ENCODE data around the gene KPRP.

The KPRP gene

DNA sequence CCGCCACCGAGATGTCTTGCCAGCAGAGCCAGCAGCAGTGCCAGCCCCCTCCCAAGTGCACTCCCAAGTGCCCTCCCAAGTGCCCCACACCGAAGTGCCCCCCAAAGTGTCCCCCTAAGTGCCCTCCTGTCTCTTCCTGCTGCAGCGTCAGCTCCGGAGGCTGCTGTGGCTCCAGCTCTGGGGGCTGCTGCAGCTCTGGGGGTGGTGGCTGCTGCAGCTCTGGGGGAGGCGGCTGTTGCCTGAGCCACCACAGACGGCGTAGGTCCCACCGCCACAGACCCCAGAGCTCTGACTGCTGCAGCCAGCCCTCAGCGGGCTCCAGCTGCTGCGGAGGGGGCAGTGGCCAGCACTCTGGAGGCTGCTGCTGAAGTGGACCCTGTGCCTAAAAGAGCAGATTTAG, 18.5 kb downstream of the KPRP start:
- no peak for DNase-seq

DNA sequence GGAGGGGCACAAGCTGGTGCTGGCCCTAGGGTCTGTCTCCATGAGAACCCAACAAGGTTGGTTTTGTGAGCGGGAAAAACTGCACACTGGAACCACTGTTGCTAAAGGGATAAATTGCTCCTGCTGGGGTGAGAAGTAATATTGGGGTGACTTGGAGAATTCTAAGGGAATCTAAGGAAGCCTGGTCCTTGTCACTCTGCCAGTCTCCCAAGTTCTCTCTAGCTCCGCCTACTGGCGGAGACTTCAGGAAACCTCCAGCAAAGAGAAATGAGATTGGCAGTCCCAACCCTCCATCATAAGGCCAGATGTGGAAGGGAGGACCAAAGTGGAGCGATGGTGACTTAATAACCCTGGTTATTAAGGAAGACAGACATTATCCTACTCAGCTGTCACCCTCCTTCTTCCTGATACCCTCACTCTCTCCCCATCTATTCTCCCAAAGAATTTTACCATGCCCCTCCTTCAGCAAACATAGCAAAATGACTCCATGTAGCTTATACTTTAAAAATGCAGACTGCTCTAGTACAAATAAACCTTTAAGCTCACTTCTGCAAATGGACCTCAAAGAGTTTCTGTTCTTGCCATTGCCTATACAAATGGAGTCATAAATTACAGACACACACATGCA, 19.8 kb downstream of the KPRP start:
- DNase-seq, result no peak

DNA sequence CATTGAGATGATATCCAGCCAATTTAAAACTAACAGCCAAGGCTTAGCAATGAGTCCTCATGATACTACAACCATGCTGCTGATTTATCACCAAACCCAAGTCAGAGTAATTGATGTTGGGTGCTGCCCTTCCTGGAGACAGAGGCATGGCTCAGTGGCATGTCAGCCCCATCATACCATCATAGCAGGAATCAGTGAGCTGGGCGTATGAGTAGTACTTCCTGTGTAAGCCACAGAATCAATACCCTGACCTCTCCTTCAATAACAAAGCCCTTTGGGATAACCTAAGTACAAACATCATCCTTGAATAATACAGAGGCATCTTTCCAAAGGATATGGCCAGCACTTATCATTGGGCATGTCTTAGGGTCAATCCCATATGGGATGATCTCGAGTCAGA, 25.3 kb downstream of the KPRP start:
- DNase-seq, result no peak

DNA sequence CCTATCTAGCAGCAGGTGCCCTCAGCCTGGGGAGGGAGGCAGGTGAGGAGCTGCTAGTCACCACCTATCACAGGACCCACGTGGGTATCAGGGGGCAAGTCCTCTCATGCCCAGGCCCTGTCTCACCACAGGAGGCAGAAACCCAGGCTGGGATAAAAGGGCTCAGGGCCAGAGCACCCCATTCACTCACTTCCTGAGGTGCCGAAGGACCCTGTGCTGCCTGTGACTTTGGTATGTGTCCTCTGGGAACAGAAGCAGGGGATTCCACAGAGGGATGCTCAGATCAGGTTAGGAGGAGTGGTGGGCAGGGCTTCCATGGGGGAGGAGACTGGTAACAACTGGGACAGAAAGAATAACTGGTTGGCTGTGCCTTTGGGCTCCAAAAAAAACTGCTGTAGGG, 28.3 kb downstream of the KPRP start, which contains the start of gene LCE1E:
LCE1E (plus strand) TSS at position 181 of the 400 bp plus-strand sequence. CDS start 1,043 bp downstream, outside the sequence.
- no peak for DNase-seq

DNA sequence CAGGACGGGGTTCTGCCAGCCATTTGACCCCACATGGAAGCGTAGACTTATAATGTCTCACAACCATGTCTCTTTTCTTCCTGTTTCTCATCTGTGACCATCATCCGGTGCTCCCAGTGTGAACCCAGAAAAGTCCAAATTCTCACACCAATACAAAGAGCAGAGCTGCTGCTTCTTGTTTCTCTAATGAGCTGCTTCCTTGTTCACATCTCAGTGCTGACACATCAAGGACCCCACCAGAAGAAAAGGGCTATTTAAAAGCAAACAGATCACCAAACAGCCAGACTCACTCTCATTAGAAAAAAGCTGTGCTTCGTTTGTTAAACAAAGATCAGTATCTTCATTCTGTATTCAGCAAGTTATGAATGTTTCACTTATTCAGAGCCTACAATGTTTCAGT, 37.9 kb downstream of the KPRP start:
- DNase-seq, result no peak

DNA sequence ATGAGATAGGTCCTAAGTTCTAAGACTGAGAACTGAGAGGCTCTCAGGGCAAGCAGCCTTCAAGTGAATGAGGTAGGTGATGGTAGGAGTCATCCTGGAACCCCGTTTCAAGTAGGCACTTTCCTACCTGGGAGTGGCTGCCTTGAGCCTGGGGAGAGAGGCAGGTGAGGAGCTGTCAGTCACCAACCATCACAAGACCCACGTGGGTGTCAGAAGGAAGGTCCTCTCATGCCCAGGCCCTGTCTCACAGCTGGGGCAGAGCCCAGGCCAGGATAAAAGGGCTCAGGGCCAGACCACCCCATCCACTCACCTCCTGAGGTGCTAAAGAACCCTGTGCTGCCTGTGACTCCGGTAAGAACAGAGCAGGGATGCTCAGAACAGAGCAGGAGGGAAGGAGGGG, 38.6 kb downstream of the KPRP start, which contains the start of gene LCE1D:
LCE1D (plus strand) TSS at position 301 of the 400 bp plus-strand sequence. CDS start 1,074 bp downstream, outside the sequence.
- DNase-seq, result no peak

DNA sequence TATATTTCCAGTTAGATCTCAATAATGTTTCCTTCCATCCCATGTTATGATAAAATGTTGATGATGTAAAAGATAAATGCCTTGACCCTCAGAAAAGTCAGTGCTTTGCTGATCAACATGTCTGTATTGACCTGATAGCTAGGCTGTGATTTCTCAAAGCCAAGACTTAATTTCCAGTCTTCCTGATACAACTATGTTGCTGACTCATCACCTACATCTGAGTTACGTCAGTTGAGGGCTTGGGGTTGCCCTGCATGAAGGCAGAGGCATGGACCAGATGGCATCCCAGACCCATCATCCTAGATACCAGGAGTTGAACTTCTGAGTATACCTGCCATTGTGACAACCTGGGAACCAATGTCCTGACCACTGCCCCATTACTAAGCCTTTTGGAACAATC, 43.5 kb downstream of the KPRP start:
- no peak for DNase-seq

DNA sequence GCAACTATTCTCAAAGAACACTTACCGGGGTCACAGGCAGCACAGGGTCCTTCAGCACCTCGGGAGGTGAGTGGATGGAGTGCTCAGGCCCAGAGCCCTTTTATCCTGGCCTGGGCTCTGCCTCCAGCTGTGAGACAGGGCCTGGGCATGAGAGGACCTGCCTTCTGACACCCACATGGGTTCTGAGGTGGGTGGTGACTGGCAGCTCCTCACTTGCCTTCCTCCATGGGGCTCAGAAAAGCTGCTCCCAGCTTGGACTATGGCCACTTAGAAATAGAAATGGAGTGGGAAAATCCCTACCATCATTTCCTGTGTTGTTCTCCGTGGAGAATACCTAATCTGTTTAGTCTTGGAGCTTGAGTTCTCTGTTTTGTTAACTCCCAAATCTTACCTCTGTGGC, 48.8 kb downstream of the KPRP start, which contains the start of gene LCE1C:
LCE1C (minus strand) TSS at position 76 of the 400 bp plus-strand sequence. CDS start 1,173 bp downstream, outside the sequence.
- no peak for DNase-seq

DNA sequence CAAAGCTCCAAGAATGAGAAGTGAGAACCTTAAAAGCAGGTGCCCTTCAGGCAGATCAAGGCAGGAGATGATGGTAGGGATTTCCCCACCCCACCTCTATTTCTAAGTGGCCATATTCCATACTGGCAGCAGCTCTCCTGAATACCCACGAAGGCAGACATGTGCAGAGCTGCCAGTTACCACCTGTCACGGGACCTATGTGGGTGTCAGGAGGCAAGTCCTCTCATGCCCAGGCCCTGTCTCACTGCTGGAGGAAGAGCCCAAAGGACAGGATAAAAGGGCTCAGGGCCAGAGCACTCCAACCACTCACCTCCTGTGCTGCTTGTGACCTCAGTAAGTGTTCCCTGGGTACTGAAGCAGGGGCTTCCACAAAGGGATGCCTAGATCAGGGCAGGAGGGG, 53.2 kb downstream of the KPRP start:
- no peak for DNase-seq

Data from activated naive CD4-positive, alpha-beta T cell treated with anti-CD3 and anti-CD28 coated beads, Interleukin-2, amount 50 U/mL, for 16 hours (primary cell).